GM08714 (cell line): ENCODE measurements around the gene RPIA.

Source experiments
- H3K4me3 ChIP-seq: fragments of 200-500 bp; sonication (Bioruptor generic); 2 replicates; pipeline ENCODE4 v1.5.1; 2014; ENCODE audit warnings: mild to moderate bottlenecking, low read length, inconsistent platforms
- ZNF274 ChIP-seq: IDR thresholded peaks from 2 replicates; pipeline ENCODE4 v1.6.1; 2012; ENCODE audit warnings: mild to moderate bottlenecking, low read depth, low read length

Gene RPIA

GRCh38 chr2:88669482-88670214 is 21.8 kb upstream of the RPIA start:
- no peak overlapping the region for H3K4me3 ChIP-seq
- TF ChIP-seq ZNF274, result no peak

DNA sequence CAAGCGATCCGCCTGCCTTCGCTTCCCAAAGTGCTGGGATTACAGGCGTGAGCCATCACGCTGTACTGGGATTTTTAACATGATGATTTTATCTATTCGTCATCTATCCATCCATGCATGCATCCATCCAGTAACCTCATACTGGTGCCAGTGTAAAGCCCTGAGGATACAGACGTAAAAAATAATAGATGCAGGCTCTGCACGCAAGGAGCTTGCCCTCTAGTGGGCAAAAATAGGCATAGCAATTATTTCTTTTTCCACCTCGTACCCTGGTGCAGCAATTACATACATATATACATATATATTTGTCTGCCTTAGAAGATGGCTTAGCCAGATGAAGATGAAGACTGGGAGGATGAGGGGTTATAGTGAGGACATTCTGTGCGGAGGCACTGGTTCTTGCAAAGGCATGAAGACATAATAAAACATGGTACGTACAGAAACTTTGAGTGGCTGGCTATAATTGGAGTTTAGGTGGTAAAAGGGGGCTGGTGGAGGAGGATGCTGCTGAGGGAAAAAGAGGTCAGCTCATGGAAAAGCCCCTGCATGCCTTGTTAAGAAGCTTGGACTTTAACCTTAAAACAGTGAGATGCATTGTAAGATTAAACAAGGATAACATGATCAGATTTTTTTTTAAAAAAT is 19.6 kb upstream of the RPIA start:
- no peak for TF ChIP-seq ZNF274
- no peak overlapping the region for H3K4me3 ChIP-seq

- no peak for TF ChIP-seq ZNF274
- H3K4me3 ChIP-seq, result no peak overlapping the region
Measured at GRCh38 chr2:88673363-88673762, 18.1 kb upstream of the RPIA start.

- H3K4me3 ChIP-seq, result no peak overlapping the region
Measured at GRCh38 chr2:88680266-88680902, 11.1 kb upstream of the RPIA start.

GRCh38 chr2:88680916-88681315 is 10.6 kb upstream of the RPIA start:
- H3K4me3 ChIP-seq, result no peak overlapping the region
- no peak for TF ChIP-seq ZNF274

More at GRCh38 chr2:88680266-88680902, 11.1 kb upstream of the RPIA start:
- TF ChIP-seq ZNF274, result no peak

DNA sequence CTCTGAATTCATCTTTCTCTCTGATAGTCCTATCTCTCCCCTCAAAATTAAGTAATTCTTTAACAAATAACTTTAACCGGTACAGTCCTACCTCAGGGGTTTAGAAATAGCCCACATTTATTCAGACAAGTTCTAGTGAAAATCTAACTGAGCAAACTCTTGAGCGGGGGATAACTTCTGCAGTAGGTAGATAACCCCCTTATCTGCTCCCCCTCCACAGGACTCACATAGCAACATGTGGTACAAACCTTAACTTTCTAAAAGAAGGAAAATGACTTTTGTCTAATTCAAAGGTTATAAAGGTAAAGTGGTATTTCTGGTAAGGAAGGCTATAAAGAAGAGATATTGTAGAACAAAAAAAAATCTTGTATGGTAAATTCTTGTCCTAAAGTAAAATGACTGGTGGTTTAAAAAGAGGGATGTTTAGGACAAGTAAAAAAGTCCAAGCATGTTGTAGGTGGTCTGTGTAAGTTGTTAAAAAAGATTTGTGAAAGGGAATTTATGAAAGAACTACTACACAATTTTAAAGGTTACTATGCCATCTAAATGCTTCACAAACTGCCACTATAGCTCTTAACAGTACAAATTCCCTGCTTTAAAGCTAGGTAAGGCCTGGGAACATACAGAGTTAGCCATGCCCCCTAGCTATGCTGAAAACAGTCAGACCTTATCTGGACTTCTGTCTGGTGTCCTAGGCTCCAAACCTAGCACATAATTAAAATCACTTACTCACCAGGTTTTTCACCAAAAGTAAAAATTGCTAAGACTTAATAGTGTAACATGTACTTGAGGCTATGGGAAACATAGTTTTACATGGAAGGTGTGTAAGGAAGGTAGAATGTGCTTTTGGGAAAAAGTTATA is 8.1 kb upstream of the RPIA start:
- TF ChIP-seq ZNF274, result no peak
- H3K4me3 ChIP-seq, result no peak overlapping the region

DNA sequence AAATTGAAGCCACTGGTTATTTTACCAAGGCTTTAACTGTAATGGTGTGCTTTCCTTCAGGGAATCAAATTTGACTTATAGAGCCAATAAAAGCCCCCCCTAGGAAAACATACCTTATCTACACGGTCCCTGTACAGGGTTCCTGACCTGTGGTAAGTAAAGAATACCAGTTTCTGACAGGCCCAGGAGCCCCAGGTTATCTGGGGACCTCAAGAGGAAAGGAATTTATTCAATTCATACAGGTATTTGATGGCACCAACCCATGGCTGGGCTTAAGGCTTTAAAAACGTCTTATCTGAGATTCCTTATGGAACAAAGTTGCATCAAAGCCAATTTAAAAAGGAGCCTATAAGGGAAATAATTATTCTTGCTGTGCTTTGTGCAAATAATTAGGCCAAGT is 7.0 kb upstream of the RPIA start:
- H3K4me3 ChIP-seq, result no peak overlapping the region
- no peak for TF ChIP-seq ZNF274

- TF ChIP-seq ZNF274, result no peak
- no peak overlapping the region for H3K4me3 ChIP-seq
Measured at GRCh38 chr2:88686320-88686719, 5.2 kb upstream of the RPIA start.

DNA sequence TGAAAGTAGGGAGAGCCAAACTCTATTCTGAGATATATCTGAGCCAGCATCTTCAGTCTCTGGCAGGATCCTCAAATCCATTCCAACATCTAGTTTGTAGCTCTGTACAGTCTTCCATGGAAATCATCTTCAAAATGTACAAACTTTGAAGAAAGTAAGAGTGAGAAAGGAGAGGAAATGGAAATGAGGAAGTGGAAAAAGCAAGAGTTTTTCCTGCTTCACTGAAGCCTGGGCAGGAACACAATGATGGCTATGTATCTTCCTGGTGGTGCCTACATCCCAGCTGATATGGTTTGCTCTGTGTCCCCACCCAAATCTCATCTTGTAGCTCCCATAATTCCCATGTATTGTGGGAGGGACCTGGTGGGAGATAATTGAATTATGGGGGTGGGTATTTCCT is 4.1 kb upstream of the RPIA start:
- no peak for TF ChIP-seq ZNF274
- no peak overlapping the region for H3K4me3 ChIP-seq

GRCh38 chr2:88690591-88691338 is 708 bp upstream of the RPIA start:
- H3K4me3 ChIP-seq, result peak overlapping the region; percentile 91
- TF ChIP-seq ZNF274, result no peak

DNA sequence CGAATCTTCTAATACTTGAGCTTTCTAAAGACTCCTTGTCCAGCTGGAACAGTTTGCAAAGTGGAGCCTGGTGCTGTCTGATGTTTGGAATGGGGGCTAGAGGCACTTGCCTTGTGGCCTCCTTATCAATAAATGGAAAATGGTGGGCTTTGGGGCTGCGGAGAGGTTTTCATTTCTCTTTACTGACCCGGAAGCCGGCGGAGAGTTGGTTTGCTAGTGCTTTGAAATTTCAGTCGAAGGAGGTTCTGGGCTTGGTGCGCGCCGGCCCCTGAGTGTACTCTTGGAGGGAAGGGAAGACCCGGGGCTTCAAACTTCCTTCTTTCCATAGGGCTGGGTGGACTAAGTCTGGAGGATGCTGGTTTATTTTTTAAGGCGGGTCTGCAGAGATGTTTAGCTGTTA is 714 bp downstream of the RPIA start:
- no peak for TF ChIP-seq ZNF274
- peak overlapping the region; percentile 97 for H3K4me3 ChIP-seq

DNA sequence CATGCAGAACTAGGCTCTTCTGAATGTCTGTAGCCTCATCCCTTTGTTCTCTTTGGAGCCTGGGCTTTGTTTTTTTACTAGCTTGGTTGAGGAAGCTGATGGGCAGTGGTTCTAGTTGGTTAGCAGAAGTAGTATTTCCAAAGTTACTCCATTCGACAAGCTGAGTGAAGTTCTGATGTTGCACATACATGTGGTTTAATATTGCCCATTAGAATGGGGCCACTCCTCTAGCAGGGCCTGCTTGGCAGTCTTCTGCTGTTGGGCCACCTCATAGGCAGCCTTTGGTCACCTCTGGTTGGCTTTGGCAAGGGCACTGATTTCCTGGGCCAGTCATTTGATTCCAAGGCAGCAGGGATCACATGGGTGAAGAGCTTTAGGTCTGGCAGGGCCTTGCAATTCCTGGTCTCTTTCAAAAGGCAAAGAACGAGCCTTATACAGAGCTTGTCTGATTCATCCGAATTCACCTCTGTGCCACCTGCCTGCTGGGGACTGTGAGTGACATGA is 2.5 kb downstream of the RPIA start:
- H3K4me3 ChIP-seq, result no peak overlapping the region
- TF ChIP-seq ZNF274, result no peak

DNA sequence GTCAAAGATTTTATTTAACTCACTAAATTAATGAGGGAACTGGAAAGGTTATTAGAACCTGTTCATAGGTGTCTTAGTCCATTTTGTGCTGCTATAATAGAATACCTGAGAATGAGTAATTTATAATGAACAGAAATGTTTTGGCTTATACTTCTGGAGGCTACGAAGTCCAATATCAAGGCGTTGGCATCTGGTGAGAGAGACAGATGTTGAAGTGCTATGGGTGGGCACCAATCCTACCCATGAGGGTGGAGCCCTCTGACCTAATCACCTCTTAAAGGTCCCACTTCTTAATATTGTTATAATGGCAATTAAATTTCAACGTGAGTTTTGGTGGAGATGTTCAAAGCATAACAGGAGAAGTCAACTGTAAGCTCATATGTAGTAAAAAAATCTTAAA is 5.1 kb downstream of the RPIA start:
- no peak for TF ChIP-seq ZNF274
- H3K4me3 ChIP-seq, result no peak overlapping the region

GRCh38 chr2:88697370-88698026 is 6.0 kb downstream of the RPIA start:
- TF ChIP-seq ZNF274, result no peak
- H3K4me3 ChIP-seq, result no peak overlapping the region
